Measurements from ENCODE around the gene NIM1K. TPM values are rescaled to one million over a fixed set of nuclear protein-coding genes. Genes with fewer than 3 reads are reported as not detected.

The NIM1K gene
- total and polyA plus RNA-seq, 10 of the 15 experiments (the other 5 are each of a cell fraction or from before 2014, with no cell fraction given): 0.27 to 1.7 (median 0.66) TPM

DNA sequence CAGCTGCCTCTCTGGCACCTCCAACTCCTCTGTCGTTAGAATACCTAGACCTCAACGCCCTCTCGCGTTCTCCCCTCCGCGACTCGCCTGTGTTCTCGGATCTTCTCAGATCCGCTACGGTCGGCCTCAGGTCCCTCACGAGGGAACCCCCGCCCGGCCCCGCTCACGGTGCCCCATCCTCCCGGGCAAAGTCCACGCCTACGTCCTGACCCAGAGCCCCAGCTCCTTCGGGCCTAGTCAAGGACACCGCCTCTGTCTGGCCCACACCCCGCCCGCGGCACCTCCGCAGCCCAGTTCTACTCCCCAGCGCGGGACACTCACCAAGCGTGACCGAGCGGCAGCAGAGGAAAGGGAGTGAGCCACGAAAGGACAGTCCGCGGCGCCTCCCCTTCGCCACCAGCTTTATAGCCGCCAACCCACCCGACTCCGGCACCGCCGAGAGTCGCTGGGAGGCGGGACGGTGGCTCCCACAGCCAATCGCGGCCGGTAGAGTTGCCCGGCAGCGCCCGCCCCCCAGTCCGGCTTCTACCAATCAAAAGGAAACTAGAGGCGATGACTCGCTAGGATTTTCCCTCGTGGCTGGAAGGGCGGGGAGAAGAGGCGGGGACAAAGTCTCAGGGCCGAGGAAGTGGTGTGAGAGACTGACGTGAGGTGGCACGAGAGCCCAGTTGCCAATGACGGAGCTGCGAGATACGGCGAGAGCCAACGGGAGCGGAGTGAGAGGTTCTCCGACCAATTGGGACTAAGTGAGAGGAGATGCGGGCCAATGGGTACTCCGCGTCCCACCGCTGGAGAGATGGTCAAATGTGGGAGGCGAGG, 121.2 kb downstream of the NIM1K start, which contains the start of gene HMGCS1:
Gene HMGCS1, minus strand, starts transcription at position 378 of the 819 bp plus-strand sequence. CDS start 14,447 bp downstream, outside the sequence.
- under 1% methylated on average over 67 of the region's 70 CpGs for WGBS (ENCODE audit: insufficient coverage, insufficient replicate concordance, low lambda C conversion rate, missing lambda C conversion rate)
- DNase-seq (ENCODE audit: low read depth, low spot score): peak; percentile 100
- H3K4me3 ChIP-seq: peak within 1 kb of the TSS; percentile 79
- peak within 1 kb of the TSS; percentile 72 for H3K9ac ChIP-seq (ENCODE audit: control insufficient read depth, insufficient read depth, low read length)
- CTCF ChIA-PET: interaction anchor here (0.8 to 4.4 kb wide), 15 partner anchors 9 to 271 kb away, joined by 3 to 34 read pairs (median 6); partner anchors contain the start of genes TMEM267 and ZNF131
- BruUV-seq (replicated peaks): no TSS peak
- POLR2A ChIA-PET: interaction anchor here (0.8 to 4.1 kb wide), 15 partner anchors 9 to 320 kb away, joined by 3 to 46 read pairs (median 5); partner anchors contain the start of genes TMEM267 and ZNF131
- H3K4me1 ChIP-seq (ENCODE audit: control insufficient read depth, insufficient read depth, low read length): peaks cover 6% of the 10 kb centered on the region
- H3K27me3 ChIP-seq (replicated peaks in 1 of 2; ENCODE audit: control insufficient read depth in 2 of 2, insufficient read depth in 2 of 2, low read length in 1 of 2): no peaks in the 10 kb centered on the region
- H3K79me2 ChIP-seq (ENCODE audit: control insufficient read depth, insufficient read depth, low read length): peaks cover 50% of the 10 kb centered on the region
- peak within 1 kb of the TSS; percentile 86 for H2AFZ ChIP-seq (ENCODE audit: control insufficient read depth, low read depth, low read length)
- H4K20me1 ChIP-seq (ENCODE audit: control insufficient read depth, insufficient read depth): no peaks in the 10 kb centered on the region
- peaks cover 0 to 7% of the 10 kb centered on the region in 2 experiments; a peak in 1 of 4 replicates for H3K36me3 ChIP-seq (ENCODE audit: control insufficient read depth in 2 of 2, insufficient read depth in 2 of 2, low read length in 1 of 2)
- in situ Hi-C loops (cut with MboI) (no loop called here), intact Hi-C loops (cut with micrococcal nuclease; ENCODE audit: unreplicated experiment) (loop anchor here (2.0 to 5.0 kb wide), 6 partner anchors 169 to 321 kb away; partner anchors contain the start of genes NNT, TMEM267 and ZNF131)
- peak within 1 kb of the TSS; percentile 81 for H3K4me2 ChIP-seq (ENCODE audit: control insufficient read depth, insufficient read depth)
- peak within 1 kb of the TSS; percentile 84 for H3K27ac ChIP-seq (ENCODE audit: control insufficient read depth, insufficient read depth)
- peak; percentile 92 for ATAC-seq
- SMC1A ChIA-PET (ENCODE audit: uncharacterized antibody, unreplicated experiment): interaction anchor here (0.7 to 3.9 kb wide), 15 partner anchors 10 to 272 kb away, joined by 3 to 20 read pairs (median 6); partner anchors contain the start of genes TMEM267 and ZNF131
- RAD21 ChIA-PET (ENCODE audit: unreplicated experiment): interaction anchor here (0.5 to 3.8 kb wide), 14 partner anchors 10 to 321 kb away, joined by 3 to 38 read pairs (median 5); partner anchors contain the start of genes TMEM267 and ZNF131
- peak; percentile 99 for FAIRE-seq
- H3K9me3 ChIP-seq (replicated peaks; ENCODE audit: control insufficient read depth, insufficient read depth, low read length): no peaks in the 10 kb centered on the region; the same call in 1 of the 3 replicates
- TF ChIP-seq ATF7 (IDR thresholded peaks at IDR 0.05; ENCODE audit: low read depth) (peak; percentile 92), NKRF (conservative IDR thresholded peaks at IDR 0.05) (peak; percentile 83), ZNF207 (IDR thresholded peaks at IDR 0.05; ENCODE audit: borderline replicate concordance) (peak; percentile 46; the same call in 1 of the 2 replicates), NFYA (IDR thresholded peaks at IDR 0.05; ENCODE audit: borderline replicate concordance, low read depth, low read length) (peak; percentile 35; the same call in 1 of the 2 replicates), HDAC6 (IDR thresholded peaks at IDR 0.05; ENCODE audit: unreplicated experiment) (peak; percentile 85), ZZZ3 (IDR thresholded peaks at IDR 0.05; ENCODE audit: control insufficient read depth, insufficient read length, low read depth) (no peak), TCF7 (IDR thresholded peaks at IDR 0.05; ENCODE audit: borderline replicate concordance) (no peak), LARP7 (IDR thresholded peaks at IDR 0.05) (peak; percentile 83), PML (IDR thresholded peaks at IDR 0.05; ENCODE audit: low read length) (peak; percentile 89; the same call in 1 of the 2 replicates), CREB1 (IDR thresholded peaks at IDR 0.05; ENCODE audit: low read depth) (peak; percentile 95), NRF1 (conservative IDR thresholded peaks at IDR 0.05; ENCODE audit: low read depth, low read length) (no peak)
- TF ChIP-seq, protein P1, sequence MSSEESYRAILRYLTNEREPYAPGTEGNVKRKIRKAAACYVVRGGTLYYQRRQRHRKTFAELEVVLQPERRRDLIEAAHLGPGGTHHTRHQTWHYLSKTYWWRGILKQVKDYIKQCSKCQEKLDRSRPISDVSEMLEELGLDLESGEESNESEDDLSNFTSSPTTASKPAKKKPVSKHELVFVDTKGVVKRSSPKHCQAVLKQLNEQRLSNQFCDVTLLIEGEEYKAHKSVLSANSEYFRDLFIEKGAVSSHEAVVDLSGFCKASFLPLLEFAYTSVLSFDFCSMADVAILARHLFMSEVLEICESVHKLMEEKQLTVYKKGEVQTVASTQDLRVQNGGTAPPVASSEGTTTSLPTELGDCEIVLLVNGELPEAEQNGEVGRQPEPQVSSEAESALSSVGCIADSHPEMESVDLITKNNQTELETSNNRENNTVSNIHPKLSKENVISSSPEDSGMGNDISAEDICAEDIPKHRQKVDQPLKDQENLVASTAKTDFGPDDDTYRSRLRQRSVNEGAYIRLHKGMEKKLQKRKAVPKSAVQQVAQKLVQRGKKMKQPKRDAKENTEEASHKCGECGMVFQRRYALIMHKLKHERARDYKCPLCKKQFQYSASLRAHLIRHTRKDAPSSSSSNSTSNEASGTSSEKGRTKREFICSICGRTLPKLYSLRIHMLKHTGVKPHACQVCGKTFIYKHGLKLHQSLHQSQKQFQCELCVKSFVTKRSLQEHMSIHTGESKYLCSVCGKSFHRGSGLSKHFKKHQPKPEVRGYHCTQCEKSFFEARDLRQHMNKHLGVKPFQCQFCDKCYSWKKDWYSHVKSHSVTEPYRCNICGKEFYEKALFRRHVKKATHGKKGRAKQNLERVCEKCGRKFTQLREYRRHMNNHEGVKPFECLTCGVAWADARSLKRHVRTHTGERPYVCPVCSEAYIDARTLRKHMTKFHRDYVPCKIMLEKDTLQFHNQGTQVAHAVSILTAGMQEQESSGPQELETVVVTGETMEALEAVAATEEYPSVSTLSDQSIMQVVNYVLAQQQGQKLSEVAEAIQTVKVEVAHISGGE (CRISPR knock-in tag; IDR thresholded peaks at IDR 0.05): no peak
- TF ChIP-seq, protein P2, sequence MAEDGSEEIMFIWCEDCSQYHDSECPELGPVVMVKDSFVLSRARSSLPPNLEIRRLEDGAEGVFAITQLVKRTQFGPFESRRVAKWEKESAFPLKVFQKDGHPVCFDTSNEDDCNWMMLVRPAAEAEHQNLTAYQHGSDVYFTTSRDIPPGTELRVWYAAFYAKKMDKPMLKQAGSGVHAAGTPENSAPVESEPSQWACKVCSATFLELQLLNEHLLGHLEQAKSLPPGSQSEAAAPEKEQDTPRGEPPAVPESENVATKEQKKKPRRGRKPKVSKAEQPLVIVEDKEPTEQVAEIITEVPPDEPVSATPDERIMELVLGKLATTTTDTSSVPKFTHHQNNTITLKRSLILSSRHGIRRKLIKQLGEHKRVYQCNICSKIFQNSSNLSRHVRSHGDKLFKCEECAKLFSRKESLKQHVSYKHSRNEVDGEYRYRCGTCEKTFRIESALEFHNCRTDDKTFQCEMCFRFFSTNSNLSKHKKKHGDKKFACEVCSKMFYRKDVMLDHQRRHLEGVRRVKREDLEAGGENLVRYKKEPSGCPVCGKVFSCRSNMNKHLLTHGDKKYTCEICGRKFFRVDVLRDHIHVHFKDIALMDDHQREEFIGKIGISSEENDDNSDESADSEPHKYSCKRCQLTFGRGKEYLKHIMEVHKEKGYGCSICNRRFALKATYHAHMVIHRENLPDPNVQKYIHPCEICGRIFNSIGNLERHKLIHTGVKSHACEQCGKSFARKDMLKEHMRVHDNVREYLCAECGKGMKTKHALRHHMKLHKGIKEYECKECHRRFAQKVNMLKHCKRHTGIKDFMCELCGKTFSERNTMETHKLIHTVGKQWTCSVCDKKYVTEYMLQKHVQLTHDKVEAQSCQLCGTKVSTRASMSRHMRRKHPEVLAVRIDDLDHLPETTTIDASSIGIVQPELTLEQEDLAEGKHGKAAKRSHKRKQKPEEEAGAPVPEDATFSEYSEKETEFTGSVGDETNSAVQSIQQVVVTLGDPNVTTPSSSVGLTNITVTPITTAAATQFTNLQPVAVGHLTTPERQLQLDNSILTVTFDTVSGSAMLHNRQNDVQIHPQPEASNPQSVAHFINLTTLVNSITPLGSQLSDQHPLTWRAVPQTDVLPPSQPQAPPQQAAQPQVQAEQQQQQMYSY (CRISPR knock-in tag; IDR thresholded peaks at IDR 0.05): no peak
